LNCaP clone FGC (cell line): Measurements from ENCODE around the gene SNX13.

ENCODE experiments used
- DNase-seq: peaks from one replicate; pipeline ENCODE4 v3.0.0-alpha.2; 2011; ENCODE audit warnings: low read depth
- H3K4me3 ChIP-seq: 2 replicates; pipeline ENCODE4 v1.5.1; 2011; ENCODE audit warnings: mild to moderate bottlenecking, low read depth, low read length, control low read depth
- CTCF ChIP-seq: IDR thresholded peaks from 2 replicates; pipeline ENCODE4 v1.5.1; 2012; ENCODE audit warnings: mild to moderate bottlenecking; ENCODE audit not compliant: control insufficient read depth, insufficient read depth; ENCODE audit errors: extremely low read depth

Gene SNX13

GRCh38 chr7:17907014-17907413 is 33.3 kb downstream of the SNX13 start:
- no peak for TF ChIP-seq CTCF
- H3K4me3 ChIP-seq, result no peak overlapping the region
- DNase-seq, result no peak

- no peak for TF ChIP-seq CTCF
- no peak for DNase-seq
- H3K4me3 ChIP-seq, result no peak overlapping the region
Measured at GRCh38 chr7:17903337-17903736, 37.0 kb downstream of the SNX13 start.

GRCh38 chr7:17902599-17902998 is 37.7 kb downstream of the SNX13 start:
- TF ChIP-seq CTCF, result no peak
- no peak for DNase-seq
- H3K4me3 ChIP-seq, result no peak overlapping the region

GRCh38 chr7:17900464-17900863 is 39.8 kb downstream of the SNX13 start:
- no peak overlapping the region for H3K4me3 ChIP-seq
- no peak for DNase-seq
- no peak for TF ChIP-seq CTCF

GRCh38 chr7:17898111-17898510 is 42.2 kb downstream of the SNX13 start:
- DNase-seq, result no peak
- TF ChIP-seq CTCF, result no peak
- H3K4me3 ChIP-seq, result no peak overlapping the region

GRCh38 chr7:17887286-17887685 is 53.0 kb downstream of the SNX13 start:
- no peak for TF ChIP-seq CTCF
- no peak for DNase-seq
- H3K4me3 ChIP-seq, result no peak overlapping the region

- no peak for DNase-seq
- no peak for TF ChIP-seq CTCF
- H3K4me3 ChIP-seq, result no peak overlapping the region
Measured at GRCh38 chr7:17882685-17883084, 57.6 kb downstream of the SNX13 start.
